GM21723 (cell line): ENCODE measurements around the gene TASOR2.

Experiments
- ATAC-seq: cut with Tn5 transposase; IDR thresholded peaks from one replicate; pipeline ENCODE4 v1.9.1; 2021; ENCODE audit warnings: mild to moderate bottlenecking, moderate library complexity; ENCODE audit not compliant: unreplicated experiment

The TASOR2 gene

GRCh38 chr10:5654218-5654755, 30.4 kb upstream of the TASOR2 start:
- ATAC-seq: no peak

DNA sequence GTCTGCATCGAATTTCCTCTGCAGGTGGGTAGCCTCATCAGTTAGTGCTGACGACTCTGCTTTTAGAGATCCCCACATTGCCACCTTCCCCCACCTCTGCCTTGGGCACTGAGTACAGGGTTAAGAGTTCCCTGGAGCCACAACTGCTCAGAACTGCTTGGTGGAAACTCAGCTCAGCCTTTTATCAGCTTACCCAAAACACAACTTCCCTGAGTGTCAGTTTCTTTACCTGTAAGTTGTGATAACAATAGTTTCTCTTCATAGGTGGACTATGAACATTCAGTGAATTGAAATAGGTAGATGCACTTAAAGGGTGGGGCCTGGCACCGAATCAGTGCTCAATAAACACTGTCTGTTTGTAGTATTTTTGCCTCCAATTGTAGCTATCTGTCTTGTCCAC, 29.5 kb upstream of the TASOR2 start:
- ATAC-seq: no peak

- ATAC-seq: no peak
These were observed 27.7 kb upstream of the TASOR2 start for GRCh38 chr10:5656737-5657579.

GRCh38 chr10:5658871-5659618, 25.6 kb upstream of the TASOR2 start:
- ATAC-seq: no peak

DNA sequence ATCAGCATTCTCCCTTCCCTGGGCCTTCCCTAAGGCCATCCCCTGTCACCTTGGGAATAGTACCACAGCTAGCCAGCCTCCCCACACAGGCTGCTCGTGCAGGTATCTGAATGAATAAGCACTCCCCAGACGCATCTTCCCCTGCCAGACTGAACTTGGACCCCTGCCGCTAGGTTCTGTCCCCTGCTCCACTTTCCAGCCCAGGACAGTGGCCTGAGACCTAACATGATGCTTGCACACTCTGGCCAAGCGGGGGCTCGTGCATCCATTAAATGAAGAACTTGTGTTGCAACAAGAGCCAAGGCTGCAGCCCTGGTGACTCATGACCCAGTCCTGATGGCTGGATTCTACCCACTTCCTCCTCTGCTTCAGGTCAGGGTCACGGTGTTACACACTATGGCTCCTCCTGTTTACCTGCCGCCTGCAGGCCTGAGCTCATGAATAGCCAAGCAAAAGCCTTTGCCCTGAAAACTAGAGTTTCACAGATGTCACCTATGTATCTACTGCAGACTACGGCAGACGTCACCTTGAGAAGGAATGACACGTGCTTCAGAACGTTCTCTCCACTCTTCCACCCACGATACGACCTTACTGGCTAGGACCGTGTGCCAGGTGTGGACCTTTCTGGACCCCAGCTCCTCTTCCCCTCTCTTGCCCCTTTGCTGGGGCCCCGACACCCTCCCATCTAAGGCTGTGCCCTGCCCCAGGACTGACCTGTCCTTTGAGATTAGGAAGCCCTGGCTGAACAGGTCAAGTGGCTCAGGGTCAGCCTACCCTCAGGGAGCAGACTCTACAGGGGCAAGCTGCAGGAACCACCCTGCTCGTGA, 24.7 kb upstream of the TASOR2 start:
- peak; percentile 83 for ATAC-seq

- no peak for ATAC-seq
These were observed 23.6 kb upstream of the TASOR2 start for GRCh38 chr10:5661043-5661442.

- no peak for ATAC-seq
These were observed 21.7 kb upstream of the TASOR2 start for GRCh38 chr10:5662708-5663579.

- no peak for ATAC-seq
These were observed 20.8 kb upstream of the TASOR2 start for GRCh38 chr10:5663692-5664427.

GRCh38 chr10:5665373-5666007, 19.1 kb upstream of the TASOR2 start:
- ATAC-seq: no peak

DNA sequence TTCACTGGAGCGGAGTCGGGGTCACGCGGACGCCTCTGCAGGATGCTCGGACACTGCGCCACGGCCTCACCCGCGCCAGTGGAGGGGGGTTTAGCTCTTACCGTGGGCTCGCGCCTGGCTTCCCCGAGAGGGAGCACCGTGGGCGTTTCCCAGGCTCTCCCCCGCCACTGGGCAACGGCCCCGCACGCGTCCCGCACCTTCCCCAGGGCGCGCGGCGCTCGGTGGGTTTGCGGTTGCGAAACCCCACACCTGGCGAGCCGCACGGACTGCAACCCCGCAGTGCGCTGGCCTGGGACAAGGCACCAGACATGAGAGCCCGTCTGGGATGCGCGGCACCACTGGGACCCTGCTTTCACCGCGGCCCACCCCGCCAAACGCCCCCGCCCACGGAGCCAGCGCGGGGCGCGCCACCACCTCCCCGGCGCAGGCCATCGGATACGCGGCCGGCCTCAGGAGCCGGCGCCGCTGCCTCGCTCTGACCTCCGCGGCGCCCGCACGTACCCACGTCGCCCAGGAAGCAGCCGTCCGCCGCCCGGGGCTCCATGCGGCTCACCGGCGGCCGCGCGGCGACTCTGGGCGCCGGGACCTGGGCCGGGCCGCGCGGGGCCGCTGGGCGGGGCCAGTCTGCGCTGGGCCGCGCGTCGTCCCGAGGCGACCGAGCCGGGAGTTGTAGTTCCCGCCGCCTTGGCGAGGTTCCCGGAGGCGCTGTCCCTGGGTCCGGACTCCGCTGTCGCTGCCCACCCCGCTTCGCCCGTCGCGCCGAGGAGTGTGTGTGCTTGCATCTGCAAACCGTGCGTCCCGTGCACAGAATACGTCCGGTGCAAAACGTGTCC, 18.4 kb upstream of the TASOR2 start, which contains the start of gene ASB13:
Gene ASB13, minus strand, starts transcription at position 588 of the 833 bp plus-strand sequence. Its CDS starts 44 bp downstream, at position 544.
- ATAC-seq: peak; percentile 73

GRCh38 chr10:5666841-5667630, 17.6 kb upstream of the TASOR2 start:
- ATAC-seq: no peak

DNA sequence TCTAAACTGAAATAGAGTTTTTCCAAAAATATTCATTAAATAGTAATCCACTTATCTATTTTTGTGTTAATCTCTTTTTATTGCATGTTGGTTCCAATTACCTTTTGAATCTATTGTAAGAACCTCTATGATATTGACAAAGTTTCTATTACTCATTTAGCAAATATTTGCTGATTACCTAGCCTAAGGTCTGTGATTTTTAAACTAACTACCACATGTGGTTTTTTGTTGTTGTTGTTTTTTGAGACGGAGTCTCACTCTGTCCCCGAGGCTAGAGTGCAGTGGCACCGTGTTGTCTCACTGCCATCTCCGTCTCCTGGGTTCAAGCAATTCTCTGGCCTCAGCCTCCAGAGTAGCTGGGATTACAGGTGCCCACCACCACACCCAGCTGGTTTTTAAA, 16.2 kb upstream of the TASOR2 start:
- ATAC-seq: no peak

- ATAC-seq: no peak
These were observed 15.0 kb upstream of the TASOR2 start for GRCh38 chr10:5669604-5670003.

DNA sequence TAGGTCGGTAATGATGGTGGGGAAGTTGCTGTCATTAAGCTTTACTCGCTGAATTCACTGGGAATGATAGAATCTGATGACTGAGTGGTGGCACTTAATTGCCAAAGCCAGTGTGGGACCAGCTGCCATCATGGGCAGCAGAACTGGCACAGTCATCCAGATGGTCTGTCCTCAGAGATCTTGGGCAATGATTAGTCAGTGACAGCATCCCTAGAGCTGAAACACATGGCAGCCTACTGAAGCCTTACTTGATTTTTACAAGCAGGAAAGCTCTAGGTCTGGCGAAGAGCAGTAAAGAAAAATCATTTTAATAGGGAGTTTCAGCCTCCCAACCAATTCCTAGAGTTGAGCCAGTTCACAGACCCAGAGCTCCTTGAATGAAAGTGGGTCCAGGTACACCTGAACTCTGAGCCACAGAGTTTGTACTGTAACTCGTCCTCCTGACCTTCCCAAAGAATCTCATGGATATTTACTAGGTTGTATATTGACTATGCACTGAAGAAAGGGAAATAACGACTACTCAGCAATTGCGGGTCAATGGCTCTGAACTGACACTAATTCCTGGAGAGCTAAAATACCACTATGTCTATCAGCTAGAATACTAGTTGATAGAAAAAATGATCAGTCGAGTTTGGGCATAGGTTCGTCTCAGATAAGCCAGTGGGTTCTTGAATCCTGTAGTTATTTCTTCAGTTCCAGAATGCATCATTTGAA, 13.8 kb upstream of the TASOR2 start:
- no peak for ATAC-seq

GRCh38 chr10:5678397-5679036, 6.1 kb upstream of the TASOR2 start:
- no peak for ATAC-seq

DNA sequence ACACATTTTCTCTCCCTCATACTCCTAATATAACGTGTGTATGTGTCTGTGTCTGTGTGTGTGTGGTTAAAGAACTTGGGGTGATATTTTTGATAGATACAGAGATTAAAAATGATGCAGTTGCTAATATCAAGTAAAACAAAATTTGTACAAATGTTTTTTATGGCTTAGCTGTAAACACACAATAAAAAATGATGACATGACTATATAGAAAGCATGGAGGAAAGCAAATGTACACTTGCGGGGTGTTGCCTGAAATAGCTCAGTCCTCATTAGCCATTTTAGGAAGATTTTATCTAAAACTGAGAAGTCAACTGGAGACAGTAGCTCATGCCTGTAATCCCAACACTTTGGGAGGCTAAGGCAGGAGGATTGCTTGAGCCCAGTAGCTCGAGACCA, 5.6 kb upstream of the TASOR2 start:
- no peak for ATAC-seq
